Measurements from ENCODE around the gene TMEM161B. TPM values are rescaled to one million over a fixed set of nuclear protein-coding genes. Genes with fewer than 3 reads are reported as not detected.

TMEM161B gene
- total RNA-seq, 1 experiment from 2014 or later = 22.1 TPM

DNA sequence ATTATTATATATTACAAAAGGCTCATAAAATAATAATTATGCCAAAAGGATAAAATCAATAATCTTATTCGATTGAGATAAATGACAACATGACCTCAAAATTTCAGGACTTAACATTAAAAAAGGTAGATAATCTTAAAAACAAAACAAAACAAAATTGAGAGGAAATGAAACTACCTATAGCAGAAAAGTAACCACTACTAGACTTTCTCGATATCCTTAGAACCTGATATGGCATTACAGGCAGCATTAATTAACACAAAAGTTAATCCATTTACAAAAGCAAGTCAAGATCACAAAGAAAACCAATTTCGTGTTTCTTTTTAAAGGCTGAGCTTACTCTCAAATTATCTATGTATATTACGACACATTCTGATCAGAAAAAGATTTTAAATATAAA, 29.9 kb downstream of the TMEM161B start:
- H3K36me3 ChIP-seq (ENCODE audit: control insufficient read depth, insufficient read depth, low read length) = peaks cover 2% of the 10 kb centered on the region
- no peaks in the 10 kb centered on the region for H3K4me1 Mint-ChIP-seq (ENCODE audit: low read depth, unreplicated experiment)
- no peak for DNase-seq
- POLR2A ChIA-PET = no interaction called here
- no peaks in the 10 kb centered on the region for H3K9me3 Mint-ChIP-seq (ENCODE audit: unreplicated experiment)
- CTCF ChIA-PET = no interaction called here
- H3K27me3 Mint-ChIP-seq (ENCODE audit: insufficient read depth, unreplicated experiment) = no peaks in the 10 kb centered on the region
- H3K4me3 ChIP-seq (ENCODE audit: low read depth, low read length) = no peak overlapping the region
- H3K4me1 ChIP-seq = peaks cover 2% of the 10 kb centered on the region
- intact Hi-C loops (cut with micrococcal nuclease; ENCODE audit: unreplicated experiment) = no loop called here
- BruUV-seq (replicated peaks) = no TSS peak
- no peak overlapping the region for H3K4me3 Mint-ChIP-seq (ENCODE audit: unreplicated experiment)
- H3K27me3 ChIP-seq (replicated peaks; ENCODE audit: control insufficient read depth, insufficient read depth, low read length) = no peaks in the 10 kb centered on the region
- no peaks in the 10 kb centered on the region for H3K9me3 ChIP-seq
- TF ChIP-seq CTCF (IDR thresholded peaks at IDR 0.05; ENCODE audit: insufficient read depth in 1 of 2, low read depth in 1 of 2, low read length in 1 of 2, severe bottlenecking in 1 of 2, unreplicated experiment in 1 of 2) = no peak
- no peak overlapping the region for H3K27ac Mint-ChIP-seq (ENCODE audit: unreplicated experiment)
- H3K36me3 Mint-ChIP-seq (ENCODE audit: insufficient read depth, unreplicated experiment) = peaks cover 1% of the 10 kb centered on the region

- DNase-seq = no peak
- Mint-ChIP-seq H3K36me3 (ENCODE audit: insufficient read depth, unreplicated experiment) (peaks cover 9% of the 10 kb centered on the region), H3K9me3 (ENCODE audit: unreplicated experiment) (no peaks in the 10 kb centered on the region), H3K4me1 (ENCODE audit: low read depth, unreplicated experiment) (no peaks in the 10 kb centered on the region), H3K27ac (ENCODE audit: unreplicated experiment) (no peak overlapping the region), H3K27me3 (ENCODE audit: insufficient read depth, unreplicated experiment) (no peaks in the 10 kb centered on the region), H3K4me3 (ENCODE audit: unreplicated experiment) (no peak overlapping the region)
- Histone ChIP-seq H3K27me3 (replicated peaks; ENCODE audit: control insufficient read depth, insufficient read depth, low read length) (no peaks in the 10 kb centered on the region), H3K4me3 (ENCODE audit: low read depth, low read length) (no peak overlapping the region), H3K36me3 (ENCODE audit: control insufficient read depth, insufficient read depth, low read length) (peaks cover 2% of the 10 kb centered on the region), H3K4me1 (no peaks in the 10 kb centered on the region), H3K9me3 (no peaks in the 10 kb centered on the region)
- no TSS peak for BruUV-seq (replicated peaks)
- intact Hi-C loops (cut with micrococcal nuclease; ENCODE audit: unreplicated experiment) = no loop called here
- ChIA-PET POLR2A (no interaction called here), CTCF (no interaction called here)
- TF ChIP-seq CTCF (IDR thresholded peaks at IDR 0.05; ENCODE audit: insufficient read depth in 1 of 2, low read depth in 1 of 2, low read length in 1 of 2, severe bottlenecking in 1 of 2, unreplicated experiment in 1 of 2) = no peak
These were observed 31.6 kb downstream of the TMEM161B start for GRCh38 chr5:88236866-88237642.

DNA sequence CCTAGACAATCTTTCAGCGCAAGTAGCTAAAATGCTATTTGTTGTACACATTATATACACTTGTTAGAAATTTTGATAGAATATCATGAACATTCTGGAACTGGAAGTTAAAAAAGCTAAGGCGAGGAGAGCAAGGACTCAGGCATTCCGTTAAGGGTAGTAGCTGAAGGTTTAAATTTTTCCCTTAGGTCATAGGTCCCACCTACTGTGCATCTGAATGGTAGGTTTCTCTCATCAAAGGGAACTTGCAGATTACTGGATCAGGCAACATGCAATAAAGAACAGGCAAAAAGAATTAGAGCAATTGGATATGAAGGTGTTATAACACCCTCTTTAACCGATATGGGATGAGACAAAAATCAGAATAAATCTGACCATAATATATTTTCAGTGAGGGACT, 32.8 kb downstream of the TMEM161B start:
- CTCF ChIA-PET = no interaction called here
- Mint-ChIP-seq H3K9me3 (ENCODE audit: unreplicated experiment) (no peaks in the 10 kb centered on the region), H3K4me3 (ENCODE audit: unreplicated experiment) (no peak overlapping the region), H3K27ac (ENCODE audit: unreplicated experiment) (no peak overlapping the region), H3K4me1 (ENCODE audit: low read depth, unreplicated experiment) (no peaks in the 10 kb centered on the region), H3K36me3 (ENCODE audit: insufficient read depth, unreplicated experiment) (peaks cover 9% of the 10 kb centered on the region), H3K27me3 (ENCODE audit: insufficient read depth, unreplicated experiment) (no peaks in the 10 kb centered on the region)
- Histone ChIP-seq H3K27me3 (replicated peaks; ENCODE audit: control insufficient read depth, insufficient read depth, low read length) (no peaks in the 10 kb centered on the region), H3K9me3 (no peaks in the 10 kb centered on the region), H3K4me1 (no peaks in the 10 kb centered on the region), H3K4me3 (ENCODE audit: low read depth, low read length) (no peak overlapping the region), H3K36me3 (ENCODE audit: control insufficient read depth, insufficient read depth, low read length) (peaks cover 2% of the 10 kb centered on the region)
- TF ChIP-seq CTCF (IDR thresholded peaks at IDR 0.05; ENCODE audit: insufficient read depth in 1 of 2, low read depth in 1 of 2, low read length in 1 of 2, severe bottlenecking in 1 of 2, unreplicated experiment in 1 of 2) = no peak
- intact Hi-C loops (cut with micrococcal nuclease; ENCODE audit: unreplicated experiment) = no loop called here
- DNase-seq = no peak
- BruUV-seq (replicated peaks) = no TSS peak
- POLR2A ChIA-PET = no interaction called here
